Suprapubic skin (tissue), 4 donors: ENCODE measurements around the gene SLC41A2. TPM values are rescaled to one million over a fixed set of nuclear protein-coding genes. Genes with fewer than 3 reads are reported as not detected.
"Not testable (repeated sequence)": the region's sequence is repeated elsewhere in the genome, so short reads cannot be mapped to it uniquely, and the experiment has no call there.

ENCODE experiments used
- DNase-seq, 2 donors: peaks; one replicate each; pipeline ENCODE4 v3.0.0-alpha.2; 2019; ENCODE audit warnings: low spot score in 2 of 2
- H3K27ac ChIP-seq: fragments of 200-600 bp; sonication (generic); one replicate; pipeline ENCODE4 v1.5.1; 2019
- H3K27me3 ChIP-seq: fragments of 200-600 bp; sonication (generic); one replicate; pipeline ENCODE4 v1.5.1; 2019
- H3K36me3 ChIP-seq: fragments of 200-600 bp; sonication (generic); one replicate; pipeline ENCODE4 v1.5.1; 2019
- H3K4me1 ChIP-seq: fragments of 200-600 bp; sonication (generic); one replicate; pipeline ENCODE4 v1.5.1; 2019
- H3K4me3 ChIP-seq: fragments of 200-600 bp; sonication (generic); one replicate; pipeline ENCODE4 v1.5.1; 2019; ENCODE audit warnings: mild to moderate bottlenecking
- H3K9me3 ChIP-seq: fragments of 200-600 bp; sonication (generic); one replicate; pipeline ENCODE4 v1.5.1; 2019
- EP300 ChIP-seq: sonication (generic); formaldehyde crosslinking; IDR thresholded peaks from one replicate; pipeline ENCODE4 v1.6.1; 2017; ENCODE audit warnings: antibody characterized with exemption
- POLR2A ChIP-seq, 2 donors: fragments of 450-650 bp; IDR thresholded peaks; one replicate each; pipeline ENCODE4 v1.6.1; 2017; ENCODE audit warnings: antibody characterized with exemption in 2 of 2, mild to moderate bottlenecking in 2 of 2, moderate library complexity in 2 of 2
- POLR2AphosphoS5 ChIP-seq, 3 donors: sonication (generic); formaldehyde crosslinking; IDR thresholded peaks; one replicate each; pipeline ENCODE4 v1.6.1; 2017; ENCODE audit warnings: antibody characterized with exemption in 3 of 3
- WGBS: methylation state at CpG from one replicate; pipeline ENCODE4 v1.1.5; 2018; 5-methylcytosine and 5-hydroxymethylcytosine counted together
- total RNA-seq, 4 donors: library from RNA; depleted of rRNA; stranded (reverse); fragments of >200 nt; gene quantifications; one replicate each; pipeline ENCODE4 v1.1.0, GENCODE V29; 2016
- TF ChIP-seq, protein P1 (sequence below), 2 donors: fragments of 200-600 bp in 1 of 2; fragments of 450-650 bp in 1 of 2; sonication (generic) in 1 of 2; IDR thresholded peaks; one replicate each; pipeline ENCODE4 v1.5.1; 2016 to 2019; ENCODE audit warnings: antibody characterized with exemption in 2 of 2, mild to moderate bottlenecking in 1 of 2, moderate library complexity in 1 of 2

SLC41A2 gene
- total RNA-seq, 4 donors from 2014 or later = 1.8 to 14.6 (median 6.6) TPM

DNA sequence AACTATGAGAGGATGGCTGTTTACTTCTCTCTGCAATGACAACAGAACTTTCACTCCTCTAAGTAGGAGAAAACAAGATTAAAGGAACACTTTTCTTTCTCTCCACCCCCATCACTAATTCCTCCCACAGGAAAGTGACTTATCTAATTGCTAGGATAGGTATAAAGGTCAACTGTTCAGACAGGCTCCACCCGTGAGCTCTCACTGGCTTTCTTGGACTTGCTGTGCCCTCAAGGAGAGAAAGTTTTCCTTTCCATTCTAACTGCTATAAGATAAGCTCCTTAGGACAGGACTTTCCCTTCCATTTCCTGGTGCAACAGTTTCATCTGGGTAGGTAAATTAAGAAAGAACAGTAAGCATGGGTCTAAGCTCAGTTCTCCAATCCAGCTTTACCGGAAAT is 4.8 kb downstream of the SLC41A2 start:
- no peak overlapping the region for H3K27ac ChIP-seq
- H3K4me3 ChIP-seq = no peak overlapping the region
- 57% methylated on average over 2 of the region's 2 CpGs for WGBS
- TF ChIP-seq EP300 (no peak), POLR2AphosphoS5 (IDR thresholded peaks at IDR 0.05) (no peak), POLR2A (IDR thresholded peaks at IDR 0.05) (no peak)
- no peaks in the 10 kb centered on the region for H3K36me3 ChIP-seq
- H3K4me1 ChIP-seq = peaks cover 8% of the 10 kb centered on the region
- H3K27me3 ChIP-seq = no peaks in the 10 kb centered on the region
- no peak for DNase-seq
- no peaks in the 10 kb centered on the region for H3K9me3 ChIP-seq

DNA sequence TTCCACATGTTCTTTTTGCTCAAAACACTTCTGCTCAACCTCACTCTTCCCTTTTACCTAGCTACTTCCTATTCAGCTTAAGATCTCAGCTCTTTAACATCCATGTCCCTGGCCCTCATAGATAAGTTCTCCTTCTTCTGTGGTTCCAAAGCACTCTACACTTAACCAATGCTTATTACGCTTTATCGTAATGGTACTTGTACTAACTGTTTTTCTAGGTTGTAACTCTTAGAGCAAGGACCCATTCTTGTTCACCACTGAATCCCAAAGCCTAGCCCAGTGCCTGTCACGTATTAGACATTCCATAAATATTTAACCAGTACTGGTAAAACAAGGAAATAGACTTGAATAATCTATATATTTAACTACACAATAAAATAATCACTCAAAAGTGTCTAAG is 5.3 kb downstream of the SLC41A2 start:
- Histone ChIP-seq H3K36me3 (no peaks in the 10 kb centered on the region), H3K27ac (no peak overlapping the region), H3K9me3 (no peaks in the 10 kb centered on the region), H3K4me3 (no peak overlapping the region), H3K27me3 (no peaks in the 10 kb centered on the region), H3K4me1 (peaks cover 6% of the 10 kb centered on the region)
- WGBS = 83% methylated on average over 3 of the region's 3 CpGs
- DNase-seq = no peak
- TF ChIP-seq, protein P1, sequence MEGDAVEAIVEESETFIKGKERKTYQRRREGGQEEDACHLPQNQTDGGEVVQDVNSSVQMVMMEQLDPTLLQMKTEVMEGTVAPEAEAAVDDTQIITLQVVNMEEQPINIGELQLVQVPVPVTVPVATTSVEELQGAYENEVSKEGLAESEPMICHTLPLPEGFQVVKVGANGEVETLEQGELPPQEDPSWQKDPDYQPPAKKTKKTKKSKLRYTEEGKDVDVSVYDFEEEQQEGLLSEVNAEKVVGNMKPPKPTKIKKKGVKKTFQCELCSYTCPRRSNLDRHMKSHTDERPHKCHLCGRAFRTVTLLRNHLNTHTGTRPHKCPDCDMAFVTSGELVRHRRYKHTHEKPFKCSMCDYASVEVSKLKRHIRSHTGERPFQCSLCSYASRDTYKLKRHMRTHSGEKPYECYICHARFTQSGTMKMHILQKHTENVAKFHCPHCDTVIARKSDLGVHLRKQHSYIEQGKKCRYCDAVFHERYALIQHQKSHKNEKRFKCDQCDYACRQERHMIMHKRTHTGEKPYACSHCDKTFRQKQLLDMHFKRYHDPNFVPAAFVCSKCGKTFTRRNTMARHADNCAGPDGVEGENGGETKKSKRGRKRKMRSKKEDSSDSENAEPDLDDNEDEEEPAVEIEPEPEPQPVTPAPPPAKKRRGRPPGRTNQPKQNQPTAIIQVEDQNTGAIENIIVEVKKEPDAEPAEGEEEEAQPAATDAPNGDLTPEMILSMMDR (IDR thresholded peaks at IDR 0.05) = no peak

DNA sequence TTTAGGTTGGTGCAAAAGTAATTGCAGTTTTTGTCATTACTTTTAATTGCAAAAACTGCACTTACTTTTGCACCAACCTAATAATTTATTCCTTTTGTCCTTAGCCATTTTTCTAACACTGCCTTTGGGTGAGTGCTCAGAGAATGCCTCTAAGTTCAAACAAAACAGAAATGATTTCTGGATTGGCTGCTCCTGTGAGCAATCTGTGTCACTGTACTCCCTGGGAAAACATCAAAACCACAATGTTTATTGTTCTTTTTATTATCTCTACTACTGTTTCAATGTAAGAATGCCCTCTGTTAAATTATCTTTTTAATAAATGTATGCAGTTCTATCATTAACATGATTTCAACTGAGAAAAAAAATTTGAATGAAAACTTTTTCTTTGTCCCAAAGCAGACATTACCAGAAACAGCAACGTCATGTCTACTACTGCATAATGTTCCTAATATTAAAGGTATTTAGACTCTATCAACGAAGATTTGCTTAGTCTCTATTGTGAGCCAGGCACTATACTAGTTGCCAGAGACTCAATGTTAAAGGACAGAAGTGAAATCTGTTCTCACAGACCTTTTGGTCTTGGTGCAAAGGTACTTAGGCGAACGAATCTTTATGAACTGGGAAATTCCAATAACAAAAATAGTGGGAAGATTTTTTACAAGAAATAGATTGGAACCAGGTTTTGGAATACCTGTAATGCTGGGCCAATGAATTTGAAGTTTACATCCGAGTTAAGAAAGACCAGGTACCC is 6.2 kb downstream of the SLC41A2 start:
- no peaks in the 10 kb centered on the region for H3K9me3 ChIP-seq
- no peak overlapping the region for H3K4me3 ChIP-seq
- TF ChIP-seq POLR2A (IDR thresholded peaks at IDR 0.05) (no peak), POLR2AphosphoS5 (IDR thresholded peaks at IDR 0.05) (no peak), EP300 (no peak)
- TF ChIP-seq, protein P1 (IDR thresholded peaks at IDR 0.05) = no peak
- no peak overlapping the region for H3K27ac ChIP-seq
- 90% methylated on average over 5 of the region's 5 CpGs for WGBS
- H3K36me3 ChIP-seq = no peaks in the 10 kb centered on the region
- DNase-seq = no peak
- H3K4me1 ChIP-seq = no peaks in the 10 kb centered on the region
- H3K27me3 ChIP-seq = no peaks in the 10 kb centered on the region

DNA sequence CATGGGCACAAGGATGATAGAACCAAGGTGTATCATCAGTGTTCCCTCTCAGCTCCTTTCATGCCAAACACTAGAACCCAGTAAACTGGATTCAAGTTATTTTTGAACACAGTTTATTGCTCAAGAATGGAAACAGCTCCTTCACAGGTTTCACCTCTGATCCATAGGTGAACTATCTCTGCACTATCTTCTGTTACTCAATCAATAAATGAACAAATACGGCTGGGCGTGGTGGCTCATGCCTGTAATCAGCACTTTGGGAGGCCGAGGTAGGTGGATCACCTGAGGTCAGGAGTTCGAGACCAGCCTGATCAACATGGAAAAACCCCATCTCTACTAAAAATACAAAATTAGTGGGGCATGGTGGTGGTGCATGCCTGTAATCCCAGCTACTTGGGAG is 9.4 kb downstream of the SLC41A2 start:
- H3K4me3 ChIP-seq, H3K4me1 ChIP-seq, H3K36me3 ChIP-seq, H3K9me3 ChIP-seq, H3K27ac ChIP-seq, H3K27me3 ChIP-seq, DNase-seq: not testable (repeated sequence)
- WGBS = 84% methylated on average over 4 of the region's 4 CpGs

DNA sequence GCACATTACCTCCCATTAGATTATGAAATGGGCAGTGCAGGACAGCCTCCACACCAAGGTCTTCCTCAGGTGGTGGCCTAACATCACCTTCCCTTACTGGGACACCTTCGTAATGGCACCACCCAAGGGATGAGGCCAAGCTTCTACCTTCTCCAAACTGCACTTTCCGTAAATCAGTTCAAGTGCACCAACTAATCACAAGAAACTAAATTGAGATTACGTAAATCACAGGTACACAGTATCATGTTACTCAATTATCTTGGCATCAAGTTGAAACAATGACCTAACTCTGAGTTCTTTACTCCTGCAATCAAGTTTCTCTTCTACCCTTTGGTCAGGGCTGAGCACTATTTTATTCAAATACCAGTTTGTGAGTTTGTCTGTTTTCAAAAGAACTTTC is 13.8 kb downstream of the SLC41A2 start:
- H3K4me1 ChIP-seq = no peaks in the 10 kb centered on the region
- no peaks in the 10 kb centered on the region for H3K36me3 ChIP-seq
- 91% methylated on average over 3 of the region's 3 CpGs for WGBS

DNA sequence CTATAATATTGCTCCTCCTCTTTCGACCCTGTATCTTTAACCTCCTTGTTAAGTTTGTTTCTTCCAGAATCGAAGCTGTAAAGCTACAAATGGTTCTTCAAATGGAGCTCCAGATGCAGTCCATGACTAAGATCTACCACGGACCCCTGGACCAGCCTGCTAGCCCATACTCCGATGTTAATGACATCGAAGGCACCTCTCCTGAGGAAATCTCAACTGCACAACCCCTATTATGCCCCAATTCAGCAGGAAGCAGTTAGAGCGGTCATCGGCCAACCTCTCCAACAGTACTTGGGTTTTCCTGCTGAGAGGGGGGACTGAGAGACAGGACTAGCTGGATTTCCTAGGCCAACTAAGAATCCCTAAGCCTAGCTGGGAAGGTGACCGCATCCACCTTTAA is 14.7 kb downstream of the SLC41A2 start:
- 95% methylated on average over 8 of the region's 8 CpGs for WGBS

More for the DNA sequence above, 13.8 kb downstream of the SLC41A2 start:
- Histone ChIP-seq H3K27me3 (no peaks in the 10 kb centered on the region), H3K4me3 (no peak overlapping the region), H3K27ac (no peak overlapping the region), H3K9me3 (no peaks in the 10 kb centered on the region)
- TF ChIP-seq POLR2AphosphoS5 (IDR thresholded peaks at IDR 0.05) = no peak
- TF ChIP-seq, protein P1 (IDR thresholded peaks at IDR 0.05) = no peak
- TF ChIP-seq EP300 = no peak
- TF ChIP-seq POLR2A (IDR thresholded peaks at IDR 0.05) = no peak
- no peak for DNase-seq

DNA sequence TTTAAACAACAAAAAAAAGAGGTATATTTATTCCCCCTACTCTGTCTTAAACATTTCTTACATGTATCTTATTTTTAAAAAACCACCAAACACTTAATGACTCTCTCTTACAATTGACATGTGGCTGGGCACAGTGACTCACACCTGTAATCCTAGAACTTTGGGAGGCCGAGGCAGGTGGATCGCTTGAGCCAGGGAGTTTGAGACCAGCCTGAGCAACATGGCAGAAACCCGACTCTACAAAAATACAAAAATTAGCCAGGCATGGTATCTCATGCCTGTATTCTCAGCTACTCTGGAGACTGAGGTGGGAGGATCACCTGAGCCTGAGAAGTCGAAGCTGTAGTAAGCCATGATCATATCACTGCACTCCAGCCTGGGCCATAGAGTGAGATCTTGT is 16.0 kb downstream of the SLC41A2 start:
- Histone ChIP-seq H3K27ac (no peak overlapping the region), H3K9me3 (no peaks in the 10 kb centered on the region), H3K36me3 (no peaks in the 10 kb centered on the region), H3K4me3 (no peak overlapping the region), H3K4me1 (no peaks in the 10 kb centered on the region), H3K27me3 (no peaks in the 10 kb centered on the region)
- DNase-seq = no peak
- TF ChIP-seq POLR2A (IDR thresholded peaks at IDR 0.05) (no peak), EP300 (no peak), POLR2AphosphoS5 (IDR thresholded peaks at IDR 0.05) (no peak)
- TF ChIP-seq, protein P1 (IDR thresholded peaks at IDR 0.05) = no peak
- WGBS = 98% methylated on average over 4 of the region's 4 CpGs

More for the DNA sequence above, 14.7 kb downstream of the SLC41A2 start:
- not testable (repeated sequence) for H3K36me3 ChIP-seq, H3K4me1 ChIP-seq, H3K27me3 ChIP-seq, H3K4me3 ChIP-seq, H3K27ac ChIP-seq, DNase-seq, H3K9me3 ChIP-seq
